MM.1S (cell line): ENCODE data around the gene BPIFB3.

Experiments
- DNase-seq: peaks from one replicate; pipeline ENCODE4 v3.0.0-alpha.2; 2015
- H2AFZ ChIP-seq: fragments of 300-600 bp; sonication (generic); 2 replicates; pipeline ENCODE4 v1.6.0; 2016; ENCODE audit warnings: antibody characterized with exemption, low read length
- H3F3A ChIP-seq: fragments of 300-600 bp; sonication (generic); 2 replicates; pipeline ENCODE4 v1.6.1; 2016; ENCODE audit warnings: mild to moderate bottlenecking, antibody characterized with exemption, low read length, moderate library complexity, mixed read lengths; ENCODE audit not compliant: insufficient read depth
- H3K27ac ChIP-seq: fragments of 300-600 bp; sonication (generic); 2 replicates; pipeline ENCODE4 v1.5.1; 2016; ENCODE audit warnings: mild to moderate bottlenecking, low read length
- H3K27me3 ChIP-seq: fragments of 300-600 bp; sonication (generic); replicated peaks from 2 replicates; pipeline ENCODE4 v1.6.0; 2016; ENCODE audit warnings: low read length; ENCODE audit not compliant: insufficient read depth
- H3K36me3 ChIP-seq: fragments of 300-600 bp; sonication (generic); replicated peaks from 2 replicates; pipeline ENCODE4 v1.6.1; 2016; ENCODE audit warnings: mild to moderate bottlenecking, low read length, mixed read lengths; ENCODE audit not compliant: insufficient read depth
- H3K4me1 ChIP-seq: fragments of 300-600 bp; sonication (generic); 2 replicates; pipeline ENCODE4 v1.6.1; 2016; ENCODE audit warnings: low read length, mixed read lengths
- H3K4me2 ChIP-seq: fragments of 300-600 bp; sonication (generic); 2 replicates; pipeline ENCODE4 v1.6.0; 2016; ENCODE audit warnings: low read depth, low read length
- H3K4me3 ChIP-seq: fragments of 300-600 bp; sonication (generic); 2 replicates; pipeline ENCODE4 v1.5.1; 2016; ENCODE audit warnings: low read length, mixed read lengths
- H3K79me2 ChIP-seq: fragments of 300-600 bp; sonication (generic); 2 replicates; pipeline ENCODE4 v1.6.1; 2016; ENCODE audit warnings: mixed run types, low read length, mixed read lengths
- H3K9ac ChIP-seq: fragments of 300-600 bp; sonication (generic); 2 replicates; pipeline ENCODE4 v1.6.1; 2016; ENCODE audit warnings: low read length, mixed read lengths
- H3K9me2 ChIP-seq: fragments of 300-600 bp; sonication (generic); replicated peaks from 2 replicates; pipeline ENCODE4 v1.6.1; 2016; ENCODE audit warnings: mild to moderate bottlenecking, low read length, mixed read lengths; ENCODE audit not compliant: insufficient read depth
- H3K9me3 ChIP-seq: fragments of 300-600 bp; sonication (generic); replicated peaks from 2 replicates; pipeline ENCODE4 v1.6.1; 2016; ENCODE audit warnings: mild to moderate bottlenecking, low read length, mixed read lengths; ENCODE audit not compliant: insufficient read depth
- H4K20me1 ChIP-seq: fragments of 300-600 bp; sonication (generic); 2 replicates; pipeline ENCODE4 v1.6.1; 2016; ENCODE audit warnings: mild to moderate bottlenecking, low read length, moderate library complexity, mixed read lengths; ENCODE audit not compliant: insufficient read depth
- CTCF ChIP-seq: fragments of 300-600 bp; sonication (generic); IDR thresholded peaks from 2 replicates; pipeline ENCODE4 v1.5.1; 2016; ENCODE audit warnings: antibody characterized with exemption, low read length, mixed read lengths
- EZH2 ChIP-seq: fragments of 300-600 bp; sonication (generic); optimal IDR thresholded peaks from 2 replicates; pipeline ENCODE3; 2017; ENCODE audit warnings: low read depth, mild to moderate bottlenecking, antibody characterized with exemption, low read length, mixed read lengths
- EZH2phosphoT487 ChIP-seq: fragments of 300-600 bp; sonication (generic); IDR thresholded peaks from 2 replicates; pipeline ENCODE4 v1.6.1; 2018; ENCODE audit warnings: antibody characterized with exemption, low read length

The BPIFB3 gene

GRCh38 chr20:33051333-33051732 lies 2.4 kb upstream of the BPIFB3 start:
- no peaks in the 10 kb centered on the region for H3K9me3 ChIP-seq
- no peaks in the 10 kb centered on the region for H3K36me3 ChIP-seq
- H3K4me1 ChIP-seq, result no peaks in the 10 kb centered on the region
- peaks cover 46% of the 10 kb centered on the region for H3K27me3 ChIP-seq
- no peak for TF ChIP-seq EZH2
- no peak for TF ChIP-seq EZH2phosphoT487
- no peak for TF ChIP-seq CTCF
- H3K27ac ChIP-seq, result no peak overlapping the region
- H4K20me1 ChIP-seq, result no peaks in the 10 kb centered on the region
- no peak overlapping the region for H3K4me2 ChIP-seq
- H3K4me3 ChIP-seq, result no peak overlapping the region
- no peaks in the 10 kb centered on the region for H3F3A ChIP-seq
- no peak overlapping the region for H3K9ac ChIP-seq
- H2AFZ ChIP-seq, result no peak overlapping the region
- H3K79me2 ChIP-seq, result no peaks in the 10 kb centered on the region
- DNase-seq, result no peak
- no peaks in the 10 kb centered on the region for H3K9me2 ChIP-seq

GRCh38 chr20:33054381-33054780 lies 678 bp downstream of the BPIFB3 start:
- no peak overlapping the region for H3K27ac ChIP-seq
- H3K9me2 ChIP-seq, result no peaks in the 10 kb centered on the region
- TF ChIP-seq CTCF, result no peak
- TF ChIP-seq EZH2, result no peak
- no peak for TF ChIP-seq EZH2phosphoT487
- no peaks in the 10 kb centered on the region for H3F3A ChIP-seq
- no peaks in the 10 kb centered on the region for H4K20me1 ChIP-seq
- H3K4me3 ChIP-seq, result no peak overlapping the region
- H3K79me2 ChIP-seq, result no peaks in the 10 kb centered on the region
- no peaks in the 10 kb centered on the region for H3K9me3 ChIP-seq
- no peak overlapping the region for H3K4me2 ChIP-seq
- H3K9ac ChIP-seq, result no peak overlapping the region
- DNase-seq, result no peak
- peaks cover 41% of the 10 kb centered on the region for H3K27me3 ChIP-seq
- no peaks in the 10 kb centered on the region for H3K36me3 ChIP-seq
- no peaks in the 10 kb centered on the region for H3K4me1 ChIP-seq
- H2AFZ ChIP-seq, result no peak overlapping the region

- Histone ChIP-seq H3K79me2 (no peaks in the 10 kb centered on the region), H3K27me3 (peaks cover 41% of the 10 kb centered on the region), H3K4me3 (no peak overlapping the region), H3K9me3 (no peaks in the 10 kb centered on the region), H3K9ac (no peak overlapping the region), H3K36me3 (no peaks in the 10 kb centered on the region), H3K27ac (no peak overlapping the region), H3K9me2 (no peaks in the 10 kb centered on the region), H3K4me1 (no peaks in the 10 kb centered on the region), H4K20me1 (no peaks in the 10 kb centered on the region), H3F3A (no peaks in the 10 kb centered on the region), H2AFZ (no peak overlapping the region), H3K4me2 (no peak overlapping the region)
- DNase-seq, result no peak
- no peak for TF ChIP-seq EZH2phosphoT487
- TF ChIP-seq EZH2, result no peak
- no peak for TF ChIP-seq CTCF
Observed at GRCh38 chr20:33054791-33055190, 1.1 kb downstream of the BPIFB3 start.
